K562 (cell line): ENCODE measurements around the gene PLRG1. TPM values are rescaled to one million over a fixed set of nuclear protein-coding genes. Genes with fewer than 3 reads are reported as not detected.

Experiments used
- ATAC-seq: fragments of 200-7000 bp; cut with Tn5 transposase; 3 replicates; pipeline ENCODE4 v1.9.1; 2020; ENCODE audit warnings: moderate library complexity
- BruUV-seq: library from RNA; stranded (reverse); fragments of 400-500 nt; replicated peaks from 2 replicates; lab custom pipeline; 2021; lab: Mats Ljungman, UMichigan
- CTCF ChIA-PET: fragments of 300-600 bp; formaldehyde crosslinking; extraction: SDS; loops from one replicate; lab custom pipeline; 2021; ENCODE audit warnings: low intra/inter-chr PET ratio; lab: Yijun Ruan, JAX
- POLR2A ChIA-PET: fragments of 300-600, 350-650 bp; sonication (Branson Sonifier 250); formaldehyde crosslinking; extraction: SDS; loops from one replicate; lab custom pipeline; 2021; ENCODE audit warnings: antibody characterized with exemption, inconsistent platforms; lab: Yijun Ruan, JAX
- DNase-seq, 4 experiments: peaks; one replicate each; pipeline versions ENCODE4 v3.0.0 to v3.0.0-alpha.2; 2011 to 2018; ENCODE audit warnings: low spot score in 3 of 4, mixed read lengths in 3 of 4; ENCODE audit errors: extremely low read depth in 1 of 4
- FAIRE-seq: peaks from 2 replicates; lab custom pipeline; 2011; peaks lifted over from hg19 to GRCh38; lab: Jason Lieb, UNC
- H2AFZ ChIP-seq: 2 replicates; pipeline ENCODE4 v1.6.0; 2011; ENCODE audit warnings: low read depth, low read length, control low read depth, inconsistent platforms
- H3K27ac ChIP-seq: fragments of 200-600 bp; 3 replicates; pipeline ENCODE4 v1.8.0; 2011; ENCODE audit warnings: low read depth, mild to moderate bottlenecking, control low read depth, inconsistent platforms, low read length, moderate library complexity, mixed read lengths; ENCODE audit errors: extremely low read depth
- H3K27me3 ChIP-seq, 2 experiments: fragments of 300-600 bp in 1 of 2; 2 replicates in 1 of 2; 3 replicates in 1 of 2; pipeline versions ENCODE4 v1.6.0 to v1.8.0; 2011; ENCODE audit warnings: inconsistent platforms in 2 of 2, low read length in 2 of 2, mild to moderate bottlenecking in 1 of 2, mixed read lengths in 1 of 2, moderate library complexity in 1 of 2; ENCODE audit not compliant: control insufficient read depth in 2 of 2, insufficient read depth in 2 of 2
- H3K36me3 ChIP-seq: fragments of 300-600 bp; 3 replicates; pipeline ENCODE4 v1.8.0; 2011; ENCODE audit warnings: mild to moderate bottlenecking, low read length, inconsistent platforms; ENCODE audit not compliant: control insufficient read depth, insufficient read depth
- H3K4me1 ChIP-seq, 2 experiments: fragments of 200-600 bp in 1 of 2; replicated peaks in 1 of 2; 2 replicates in 1 of 2; 3 replicates in 1 of 2; pipeline versions ENCODE4 v1.5.1 to v1.8.0; 2011; ENCODE audit warnings: inconsistent platforms in 2 of 2, low read length in 2 of 2, mild to moderate bottlenecking in 1 of 2, mixed read lengths in 1 of 2, moderate library complexity in 1 of 2; ENCODE audit not compliant: control insufficient read depth in 2 of 2, insufficient read depth in 2 of 2
- H3K4me2 ChIP-seq: 2 replicates; pipeline ENCODE4 v1.6.1; 2011; ENCODE audit warnings: low read length, control low read depth, inconsistent platforms, mixed read lengths; ENCODE audit not compliant: insufficient read depth
- H3K4me3 ChIP-seq: fragments of 200-600 bp; sonication (generic), shearing (Covaris generic); 2 replicates; pipeline ENCODE4 v1.5.1; 2016; ENCODE audit warnings: control low read depth, inconsistent platforms
- H3K79me2 ChIP-seq: fragments of 200-600 bp; 3 replicates; pipeline ENCODE4 v1.8.0; 2011; ENCODE audit warnings: low read length, inconsistent platforms; ENCODE audit not compliant: control insufficient read depth, insufficient read depth
- H3K9ac ChIP-seq, 2 experiments: 2 replicates each; pipeline versions ENCODE4 v1.6.0 to v1.6.1; 2011; ENCODE audit warnings: low read depth in 2 of 2, low read length in 2 of 2, control low read depth in 1 of 2, inconsistent platforms in 1 of 2, mild to moderate bottlenecking in 1 of 2, mixed read lengths in 1 of 2; ENCODE audit not compliant: insufficient read depth in 1 of 2
- H3K9me1 ChIP-seq: one replicate; pipeline ENCODE4 v1.6.0; 2011; ENCODE audit warnings: inconsistent platforms, mild to moderate bottlenecking, low read length, moderate library complexity; ENCODE audit not compliant: control insufficient read depth, insufficient read depth
- H3K9me3 ChIP-seq: replicated peaks from 2 replicates; pipeline ENCODE4 v1.5.1; 2011; ENCODE audit warnings: low read depth, low read length, inconsistent platforms; ENCODE audit not compliant: control insufficient read depth, insufficient read depth
- H4K20me1 ChIP-seq: replicated peaks from 2 replicates; pipeline ENCODE4 v1.6.1; 2011; ENCODE audit warnings: low read length, inconsistent platforms, mixed read lengths; ENCODE audit not compliant: control insufficient read depth, insufficient read depth
- CTBP1 ChIP-seq: fragments of 450-650 bp; IDR thresholded peaks from 2 replicates; pipeline ENCODE4 v1.6.1; 2016; ENCODE audit warnings: borderline replicate concordance
- ETV1 ChIP-seq: fragments of 450-650 bp; conservative IDR thresholded peaks from 2 replicates; pipeline ENCODE4 v1.6.1; 2016; ENCODE audit warnings: missing genetic modification characterization, control low read depth, low read depth, missing compliant biosample characterization
- HNRNPL ChIP-seq: fragments of 200-400 bp; formaldehyde crosslinking; IDR thresholded peaks from 2 replicates; pipeline ENCODE4 v1.6.1; 2017; ENCODE audit warnings: low read depth, mild to moderate bottlenecking, low read length
- JUNB ChIP-seq: fragments of 450-650 bp; formaldehyde crosslinking; conservative IDR thresholded peaks from 2 replicates; pipeline ENCODE4 v1.4.0; 2020; ENCODE audit warnings: mild to moderate bottlenecking
- PRPF4 ChIP-seq: fragments of 200-400 bp; formaldehyde crosslinking; IDR thresholded peaks from one replicate; pipeline ENCODE4 v1.6.1; 2017; ENCODE audit warnings: low read length, low read depth, mild to moderate bottlenecking; ENCODE audit not compliant: insufficient read depth, poor library complexity, severe bottlenecking
- SMARCB1 ChIP-seq: IDR thresholded peaks from 2 replicates; pipeline ENCODE4 v1.6.1; 2011; ENCODE audit warnings: improper control_type of control experiment, low read depth; ENCODE audit not compliant: insufficient read length
- SNRNP70 ChIP-seq: fragments of 200-400 bp; formaldehyde crosslinking; optimal IDR thresholded peaks from 2 replicates; pipeline ENCODE3; 2017; ENCODE audit warnings: low read depth, low read length
- ZNF133 ChIP-seq: fragments of 250-450 bp; sonication (Bioruptor Pico); IDR thresholded peaks from 2 replicates; pipeline ENCODE4 v1.4.0; 2020; ENCODE audit warnings: mild to moderate bottlenecking
- ZNF3 ChIP-seq: fragments of 250-450 bp; sonication (Bioruptor Pico); IDR thresholded peaks from 2 replicates; pipeline ENCODE4 v1.5.0; 2021; ENCODE audit warnings: mild to moderate bottlenecking, moderate library complexity
- ZNF586 ChIP-seq: fragments of 450-650 bp; formaldehyde crosslinking; conservative IDR thresholded peaks from 2 replicates; pipeline ENCODE4 v1.4.0; 2020; ENCODE audit warnings: mild to moderate bottlenecking, moderate library complexity
- ZSCAN32 ChIP-seq: fragments of 450-650 bp; formaldehyde crosslinking; IDR thresholded peaks from 2 replicates; pipeline ENCODE4 v1.4.0; 2020; ENCODE audit warnings: mild to moderate bottlenecking, moderate library complexity
- WGBS: fragments of 100-300 bp; shearing (Covaris generic); methylation state at CpG from one replicate; pipeline ENCODE4 v1.1.6; 2016; ENCODE audit warnings: low coverage, mixed read lengths; ENCODE audit not compliant: insufficient coverage; ENCODE audit errors: missing lambda C conversion rate; 5-methylcytosine and 5-hydroxymethylcytosine counted together
- in situ Hi-C: fragments of 300-500 bp; cut with MboI; formaldehyde crosslinking; loops from 4 replicates; pipeline ENCODE4 v1.15.0; 2018; ENCODE audit warnings: inconsistent platforms, mixed read lengths
- intact Hi-C: fragments of 100-400 bp; cut with micrococcal nuclease; formaldehyde crosslinking; loops from 2 replicates; pipeline ENCODE4 v1.14.2; 2022
- polyA plus RNA-seq, 8 experiments: library from polyadenylated mRNA; depleted of rRNA in 4 of 8; stranded (reverse) in 5 of 8; unstranded in 3 of 8; fragments of >200 nt; fragmentation: Nextera tagmentation in 2 of 8; fragmentation: Illumina TruSeq in 1 of 8; extraction: Ambion mirVana in 2 of 8; extraction: Trizol in 1 of 8; gene quantifications; 2 replicates each; pipeline versions ENCODE4 v1.2.1 to v1.2.3, GENCODE V29; 2011 to 2014; ENCODE audit warnings: inconsistent platforms in 1 of 8, missing spikeins in 1 of 8
- total RNA-seq, 7 experiments: library from RNA; depleted of rRNA in 6 of 7; stranded (reverse); fragments of >200 nt in 6 of 7; fragmentation: Illumina TruSeq in 2 of 7; extraction: Trizol in 2 of 7; gene quantifications; 2 replicates each; pipeline versions ENCODE4 v1.2.1 to v1.2.3, GENCODE V29; 2011 to 2021; ENCODE audit warnings: low replicate concordance in 1 of 7
- TF ChIP-seq, protein P1 (sequence below): conservative IDR thresholded peaks from 2 replicates; pipeline ENCODE4 v1.6.1; 2011; ENCODE audit warnings: low read depth, mild to moderate bottlenecking, low read length; ENCODE audit not compliant: control insufficient read depth
- TF ChIP-seq, protein P2 (sequence below): fragments of 450-650 bp; IDR thresholded peaks from 2 replicates; pipeline ENCODE4 v1.6.1; 2017; ENCODE audit warnings: antibody characterized with exemption, mild to moderate bottlenecking

Gene PLRG1
- total and polyA plus RNA-seq, 9 of the 15 experiments (the other 6 are each of a cell fraction or from before 2014, with no cell fraction given): 48.0 to 248 (median 120) TPM

DNA sequence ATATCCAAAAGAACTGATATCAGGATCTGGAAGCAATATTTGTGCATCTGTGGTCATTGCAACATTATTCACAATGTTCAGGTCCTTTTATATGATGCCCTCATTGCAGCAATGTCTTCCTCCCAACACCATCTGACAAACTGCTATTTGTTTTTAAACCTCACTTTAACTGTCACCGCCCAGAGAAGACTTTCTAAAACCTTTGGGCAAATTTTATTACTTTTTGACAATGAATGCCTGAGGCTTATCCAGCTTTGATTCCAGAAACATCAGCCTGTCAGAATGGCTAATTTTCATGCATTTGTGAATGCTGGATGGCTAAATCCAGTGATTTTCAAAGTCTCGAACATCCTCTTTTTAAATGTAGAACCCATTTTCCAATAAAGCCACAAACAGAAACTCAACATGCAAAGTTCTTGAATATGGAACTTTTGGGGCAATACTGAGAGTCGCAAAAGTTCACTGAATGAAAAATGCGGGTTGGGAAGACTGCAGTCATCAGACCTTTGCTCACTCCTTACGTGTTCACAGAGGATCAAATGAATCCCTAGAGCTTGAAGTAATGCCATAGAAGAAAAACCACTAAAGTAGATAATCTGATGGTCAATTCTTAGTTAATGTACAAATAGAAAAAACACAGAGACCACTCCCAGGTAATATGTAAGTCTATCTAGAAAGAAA lies 23.1 kb upstream of the PLRG1 start:
- BruUV-seq: no TSS peak
- no peak for ATAC-seq
- TF ChIP-seq ZSCAN32 (CRISPR knock-in tag) (no peak), CTBP1 (no peak), ZNF3 (CRISPR knock-in tag) (no peak), ZNF586 (no peak), PRPF4 (no peak), ETV1 (no peak), SMARCB1 (no peak), SNRNP70 (no peak), ZNF133 (CRISPR knock-in tag) (no peak), HNRNPL (no peak), JUNB (CRISPR knock-in tag) (no peak)
- TF ChIP-seq, protein P1, sequence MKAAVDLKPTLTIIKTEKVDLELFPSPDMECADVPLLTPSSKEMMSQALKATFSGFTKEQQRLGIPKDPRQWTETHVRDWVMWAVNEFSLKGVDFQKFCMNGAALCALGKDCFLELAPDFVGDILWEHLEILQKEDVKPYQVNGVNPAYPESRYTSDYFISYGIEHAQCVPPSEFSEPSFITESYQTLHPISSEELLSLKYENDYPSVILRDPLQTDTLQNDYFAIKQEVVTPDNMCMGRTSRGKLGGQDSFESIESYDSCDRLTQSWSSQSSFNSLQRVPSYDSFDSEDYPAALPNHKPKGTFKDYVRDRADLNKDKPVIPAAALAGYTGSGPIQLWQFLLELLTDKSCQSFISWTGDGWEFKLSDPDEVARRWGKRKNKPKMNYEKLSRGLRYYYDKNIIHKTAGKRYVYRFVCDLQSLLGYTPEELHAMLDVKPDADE: no peak
- TF ChIP-seq, protein P2, sequence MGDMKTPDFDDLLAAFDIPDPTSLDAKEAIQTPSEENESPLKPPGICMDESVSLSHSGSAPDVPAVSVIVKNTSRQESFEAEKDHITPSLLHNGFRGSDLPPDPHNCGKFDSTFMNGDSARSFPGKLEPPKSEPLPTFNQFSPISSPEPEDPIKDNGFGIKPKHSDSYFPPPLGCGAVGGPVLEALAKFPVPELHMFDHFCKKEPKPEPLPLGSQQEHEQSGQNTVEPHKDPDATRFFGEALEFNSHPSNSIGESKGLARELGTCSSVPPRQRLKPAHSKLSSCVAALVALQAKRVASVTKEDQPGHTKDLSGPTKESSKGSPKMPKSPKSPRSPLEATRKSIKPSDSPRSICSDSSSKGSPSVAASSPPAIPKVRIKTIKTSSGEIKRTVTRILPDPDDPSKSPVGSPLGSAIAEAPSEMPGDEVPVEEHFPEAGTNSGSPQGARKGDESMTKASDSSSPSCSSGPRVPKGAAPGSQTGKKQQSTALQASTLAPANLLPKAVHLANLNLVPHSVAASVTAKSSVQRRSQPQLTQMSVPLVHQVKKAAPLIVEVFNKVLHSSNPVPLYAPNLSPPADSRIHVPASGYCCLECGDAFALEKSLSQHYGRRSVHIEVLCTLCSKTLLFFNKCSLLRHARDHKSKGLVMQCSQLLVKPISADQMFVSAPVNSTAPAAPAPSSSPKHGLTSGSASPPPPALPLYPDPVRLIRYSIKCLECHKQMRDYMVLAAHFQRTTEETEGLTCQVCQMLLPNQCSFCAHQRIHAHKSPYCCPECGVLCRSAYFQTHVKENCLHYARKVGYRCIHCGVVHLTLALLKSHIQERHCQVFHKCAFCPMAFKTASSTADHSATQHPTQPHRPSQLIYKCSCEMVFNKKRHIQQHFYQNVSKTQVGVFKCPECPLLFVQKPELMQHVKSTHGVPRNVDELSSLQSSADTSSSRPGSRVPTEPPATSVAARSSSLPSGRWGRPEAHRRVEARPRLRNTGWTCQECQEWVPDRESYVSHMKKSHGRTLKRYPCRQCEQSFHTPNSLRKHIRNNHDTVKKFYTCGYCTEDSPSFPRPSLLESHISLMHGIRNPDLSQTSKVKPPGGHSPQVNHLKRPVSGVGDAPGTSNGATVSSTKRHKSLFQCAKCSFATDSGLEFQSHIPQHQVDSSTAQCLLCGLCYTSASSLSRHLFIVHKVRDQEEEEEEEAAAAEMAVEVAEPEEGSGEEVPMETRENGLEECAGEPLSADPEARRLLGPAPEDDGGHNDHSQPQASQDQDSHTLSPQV: no peak

More for the DNA sequence above, 23.1 kb upstream of the PLRG1 start:
- Histone ChIP-seq H3K79me2 (no peaks in the 10 kb centered on the region), H2AFZ (no peak overlapping the region), H3K4me3 (no peak overlapping the region), H3K9me1 (no peaks in the 10 kb centered on the region), H3K4me2 (no peak overlapping the region), H3K9me3 (no peaks in the 10 kb centered on the region), H3K36me3 (no peaks in the 10 kb centered on the region), H3K4me1 (no peaks in the 10 kb centered on the region; a peak in 1 of 5 replicates), H3K27ac (no peak overlapping the region), H3K9ac (no peak overlapping the region), H4K20me1 (no peaks in the 10 kb centered on the region), H3K27me3 (no peaks in the 10 kb centered on the region)
- ChIA-PET POLR2A (no interaction called here), CTCF (no interaction called here)
- DNase-seq: no peak
- intact Hi-C loops: no loop called here
- 18% methylated on average over 5 of the region's 5 CpGs for WGBS
- FAIRE-seq: no peak
- in situ Hi-C loops: no loop called here
